MCF 10A (cell line): ENCODE results near the gene SLC25A30. TPM values are rescaled to one million over a fixed set of nuclear protein-coding genes. Genes with fewer than 3 reads are reported as not detected.

Experiments used
- BruUV-seq: library from RNA; stranded (reverse); fragments of 400-500 nt; replicated peaks from 2 replicates; lab custom pipeline; 2021; lab: Mats Ljungman, UMichigan
- CTCF ChIA-PET: fragments of 300-600 bp; sonication (Branson Sonifier 250); formaldehyde crosslinking; extraction: SDS; loops from one replicate; lab custom pipeline; 2021; ENCODE audit warnings: antibody characterized with exemption, inconsistent platforms; lab: Yijun Ruan, JAX
- POLR2A ChIA-PET: fragments of 300-600, 350-650 bp; sonication (Branson Sonifier 250); formaldehyde crosslinking; extraction: SDS; loops from one replicate; lab custom pipeline; 2020; ENCODE audit warnings: antibody characterized with exemption, inconsistent platforms; lab: Yijun Ruan, JAX
- DNase-seq: peaks from one replicate; pipeline ENCODE4 v3.0.0-alpha.2; 2018; ENCODE audit not compliant: unreplicated experiment
- H3K27ac Mint-ChIP-seq: one replicate; pipeline ENCODE4 v1.8.0; 2022; ENCODE audit warnings: mild to moderate bottlenecking, low read depth, mixed read lengths; ENCODE audit not compliant: unreplicated experiment
- H3K27me3 Mint-ChIP-seq: one replicate; pipeline ENCODE4 v1.8.0; 2022; ENCODE audit warnings: mixed read lengths; ENCODE audit not compliant: insufficient read depth, unreplicated experiment
- H3K36me3 Mint-ChIP-seq: one replicate; pipeline ENCODE4 v1.8.0; 2022; ENCODE audit warnings: mild to moderate bottlenecking, moderate library complexity, mixed read lengths; ENCODE audit not compliant: insufficient read depth, unreplicated experiment
- H3K4me1 Mint-ChIP-seq: one replicate; pipeline ENCODE4 v1.8.0; 2022; ENCODE audit warnings: mixed read lengths; ENCODE audit not compliant: insufficient read depth, unreplicated experiment
- H3K4me3 Mint-ChIP-seq: one replicate; pipeline ENCODE4 v1.8.0; 2022; ENCODE audit warnings: mild to moderate bottlenecking, moderate library complexity, mixed read lengths; ENCODE audit not compliant: unreplicated experiment
- H3K9me3 Mint-ChIP-seq: one replicate; pipeline ENCODE4 v1.8.0; 2022; ENCODE audit warnings: mixed read lengths; ENCODE audit not compliant: unreplicated experiment
- intact Hi-C: fragments of 100-400 bp; cut with micrococcal nuclease; formaldehyde crosslinking; loops from 2 replicates; pipeline ENCODE4 v1.14.1; 2022
- total RNA-seq: library from RNA; stranded (reverse); gene quantifications from 2 replicates; pipeline ENCODE4 v1.2.3, GENCODE V29; 2022
- TF ChIP-seq, protein P1 (sequence below): fragments of 200-600 bp; IDR thresholded peaks from one replicate; pipeline ENCODE4 v1.8.0; 2022; ENCODE audit warnings: antibody characterized with exemption, mild to moderate bottlenecking; ENCODE audit not compliant: unreplicated experiment

The SLC25A30 gene
- total RNA-seq, 1 experiment from 2014 or later: 11.9 TPM

DNA sequence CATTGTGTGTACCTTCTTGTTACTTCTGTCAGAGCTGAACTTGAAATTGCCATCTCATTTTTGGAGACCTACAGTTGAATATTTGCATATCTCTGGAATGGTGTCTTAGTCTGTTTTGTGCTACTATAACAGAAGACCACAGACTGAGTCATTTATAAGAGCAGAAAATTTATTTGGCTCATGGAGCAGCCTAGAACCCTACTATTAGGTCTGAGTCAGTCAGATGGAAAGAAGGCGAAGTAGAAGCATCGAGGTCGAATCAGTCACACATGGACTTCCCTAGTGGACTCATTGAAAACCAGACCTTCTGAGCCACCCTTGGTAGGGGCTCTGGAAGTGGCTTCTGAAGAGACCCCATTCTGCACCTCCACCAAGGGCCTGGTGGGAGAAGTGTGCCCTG is 43.3 kb downstream of the SLC25A30 start:
- DNase-seq: no peak
- Mint-ChIP-seq H3K27ac (no peak overlapping the region), H3K4me1 (peaks cover 5% of the 10 kb centered on the region), H3K27me3 (no peaks in the 10 kb centered on the region), H3K4me3 (no peak overlapping the region), H3K9me3 (no peaks in the 10 kb centered on the region), H3K36me3 (peaks cover 8% of the 10 kb centered on the region)
- no TSS peak for BruUV-seq
- POLR2A ChIA-PET: no interaction called here
- TF ChIP-seq, protein P1, sequence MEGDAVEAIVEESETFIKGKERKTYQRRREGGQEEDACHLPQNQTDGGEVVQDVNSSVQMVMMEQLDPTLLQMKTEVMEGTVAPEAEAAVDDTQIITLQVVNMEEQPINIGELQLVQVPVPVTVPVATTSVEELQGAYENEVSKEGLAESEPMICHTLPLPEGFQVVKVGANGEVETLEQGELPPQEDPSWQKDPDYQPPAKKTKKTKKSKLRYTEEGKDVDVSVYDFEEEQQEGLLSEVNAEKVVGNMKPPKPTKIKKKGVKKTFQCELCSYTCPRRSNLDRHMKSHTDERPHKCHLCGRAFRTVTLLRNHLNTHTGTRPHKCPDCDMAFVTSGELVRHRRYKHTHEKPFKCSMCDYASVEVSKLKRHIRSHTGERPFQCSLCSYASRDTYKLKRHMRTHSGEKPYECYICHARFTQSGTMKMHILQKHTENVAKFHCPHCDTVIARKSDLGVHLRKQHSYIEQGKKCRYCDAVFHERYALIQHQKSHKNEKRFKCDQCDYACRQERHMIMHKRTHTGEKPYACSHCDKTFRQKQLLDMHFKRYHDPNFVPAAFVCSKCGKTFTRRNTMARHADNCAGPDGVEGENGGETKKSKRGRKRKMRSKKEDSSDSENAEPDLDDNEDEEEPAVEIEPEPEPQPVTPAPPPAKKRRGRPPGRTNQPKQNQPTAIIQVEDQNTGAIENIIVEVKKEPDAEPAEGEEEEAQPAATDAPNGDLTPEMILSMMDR: no peak
- intact Hi-C loops: no loop called here
- CTCF ChIA-PET: no interaction called here

DNA sequence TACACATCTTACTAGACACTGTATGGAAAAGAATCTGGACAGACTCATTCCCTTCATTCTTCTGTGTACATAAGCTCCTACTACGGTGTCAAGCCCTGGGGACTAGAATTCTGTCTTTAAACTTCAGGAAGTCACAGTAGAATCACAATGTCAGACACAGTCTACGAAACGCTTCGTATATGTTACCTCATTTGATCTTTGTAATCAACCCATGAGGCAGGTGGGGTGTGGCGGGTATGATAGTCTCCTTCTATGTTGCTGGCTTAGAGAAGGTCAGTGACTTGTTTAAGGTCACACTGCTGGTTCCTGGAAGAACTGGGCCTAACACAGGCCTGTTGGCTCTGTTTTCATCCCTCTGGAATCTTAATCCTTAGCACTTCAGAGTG is 45.0 kb downstream of the SLC25A30 start:
- DNase-seq: no peak
- POLR2A ChIA-PET: no interaction called here
- no peaks in the 10 kb centered on the region for H3K27me3 Mint-ChIP-seq
- H3K9me3 Mint-ChIP-seq: no peaks in the 10 kb centered on the region
- TF ChIP-seq, protein P1: no peak
- BruUV-seq: no TSS peak
- no peak overlapping the region for H3K4me3 Mint-ChIP-seq
- H3K4me1 Mint-ChIP-seq: peaks cover 16% of the 10 kb centered on the region
- CTCF ChIA-PET: interaction anchor here (7.9 kb wide), 1 partner anchor 20 kb away, joined by 74 read pairs; no protein-coding TSS in a partner anchor
- intact Hi-C loops: no loop called here
- H3K27ac Mint-ChIP-seq: no peak overlapping the region
- H3K36me3 Mint-ChIP-seq: peaks cover 8% of the 10 kb centered on the region

DNA sequence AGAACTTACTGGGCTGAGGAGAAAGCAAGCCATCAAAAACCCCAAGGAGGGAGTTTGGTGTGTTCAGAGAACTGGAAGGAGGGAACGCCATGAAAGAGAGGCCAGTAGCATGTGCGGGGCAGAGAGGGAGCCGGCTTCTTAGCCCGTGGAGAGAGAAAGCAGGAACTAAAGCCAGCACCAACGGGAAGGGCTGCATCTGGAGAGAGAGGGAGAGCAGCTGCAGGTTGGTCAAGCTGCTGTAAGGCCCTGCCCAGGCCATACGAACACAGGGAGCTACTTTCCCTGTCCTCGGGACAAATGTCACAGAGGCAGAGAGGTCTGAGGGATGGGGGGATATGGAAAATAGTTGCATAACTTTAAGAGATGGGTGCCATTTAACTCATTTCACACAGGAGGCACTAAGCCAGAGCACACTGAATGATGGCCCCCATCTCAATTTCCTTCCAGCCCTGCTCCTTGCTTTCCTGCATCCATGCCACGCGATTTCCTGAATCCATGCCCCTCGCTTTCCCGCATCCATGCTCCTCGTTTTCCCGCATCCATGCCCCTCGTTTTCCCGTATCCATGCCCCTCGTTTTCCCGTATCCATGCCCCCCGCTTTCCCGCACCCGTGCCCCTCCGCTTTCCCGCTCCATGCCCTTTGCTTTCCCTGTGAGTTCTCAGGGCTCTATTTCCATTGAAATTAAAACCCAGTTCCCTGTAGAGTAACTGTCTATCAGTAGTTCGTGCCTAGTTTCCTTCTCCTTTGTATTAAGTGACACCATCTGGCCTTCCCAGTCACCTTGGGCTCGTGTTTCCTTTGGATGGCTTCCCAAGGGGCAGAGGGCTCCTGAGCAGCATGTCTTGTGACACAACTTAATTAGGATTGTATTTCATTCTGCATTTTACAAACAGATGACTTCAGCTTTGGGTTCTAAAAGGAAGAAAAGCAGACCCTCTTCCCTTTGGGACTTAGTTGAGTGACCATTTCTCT is 45.7 kb downstream of the SLC25A30 start:
- Mint-ChIP-seq H3K4me1 (peaks cover 18% of the 10 kb centered on the region), H3K9me3 (no peaks in the 10 kb centered on the region), H3K36me3 (peaks cover 8% of the 10 kb centered on the region), H3K27ac (peak overlapping the region; percentile 60), H3K27me3 (no peaks in the 10 kb centered on the region), H3K4me3 (no peak overlapping the region)
- ChIA-PET CTCF (interaction anchor here (1.0 to 7.9 kb wide), 14 partner anchors 15 to 95 kb away, joined by 3 to 74 read pairs (median 8); no protein-coding TSS in a partner anchor), POLR2A (interaction anchor here (1.0 to 3.6 kb wide), 2 partner anchors 30 to 45 kb away, joined by 3 to 15 read pairs; partner anchors contain the start of gene TPT1)
- intact Hi-C loops: no loop called here
- no peak for DNase-seq
- TF ChIP-seq, protein P1: no peak
- BruUV-seq: no TSS peak

DNA sequence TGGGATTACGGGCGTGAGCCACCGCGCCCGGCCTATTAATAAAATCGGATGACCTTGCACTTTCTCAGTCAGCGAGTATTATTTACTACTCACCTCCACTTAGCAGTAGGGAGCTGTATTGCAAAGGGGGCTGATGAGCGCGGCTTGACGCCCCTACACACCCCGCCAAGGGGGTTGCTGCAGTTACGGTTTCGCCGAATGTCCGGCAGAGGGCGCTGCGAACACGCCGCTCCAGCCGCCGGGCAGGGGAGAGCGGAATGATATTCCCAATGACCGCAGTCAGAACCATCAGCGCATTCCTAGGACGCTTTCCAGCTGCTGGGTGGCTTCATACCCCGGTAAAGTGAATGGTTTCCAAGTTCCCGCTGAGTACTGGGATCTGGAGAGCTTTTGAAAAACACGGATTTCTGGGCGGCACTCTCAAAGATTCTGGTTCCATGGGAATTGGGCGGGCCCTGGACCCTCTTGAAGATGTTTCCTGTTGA is 47.2 kb downstream of the SLC25A30 start:
- H3K4me3 Mint-ChIP-seq: no peak overlapping the region
- BruUV-seq: no TSS peak
- intact Hi-C loops: loop anchor here (2.0 kb wide), 1 partner anchor 94 kb away; the partner anchor contains the start of gene COG3

More for the DNA sequence above, 47.2 kb downstream of the SLC25A30 start:
- Mint-ChIP-seq H3K27me3 (no peaks in the 10 kb centered on the region), H3K4me1 (peaks cover 25% of the 10 kb centered on the region), H3K27ac (no peak overlapping the region), H3K9me3 (no peaks in the 10 kb centered on the region), H3K36me3 (peaks cover 8% of the 10 kb centered on the region)
- TF ChIP-seq, protein P1: peak; percentile 90
- ChIA-PET POLR2A (interaction anchor here (0.6 to 3.6 kb wide), 5 partner anchors 29 to 123 kb away, joined by 3 to 15 read pairs (median 3); partner anchors contain the start of genes COG3 and TPT1), CTCF (interaction anchor here (0.5 to 7.9 kb wide), 36 partner anchors 9 to 1004 kb away, joined by 3 to 74 read pairs (median 4); no protein-coding TSS in a partner anchor)
- peak; percentile 69 for DNase-seq
